IPS-18c (cell line): ENCODE data around the gene FHDC1.

ENCODE experiments used
- H3K4me3 ChIP-seq: 2 replicates; pipeline ENCODE4 v1.7.0; 2013; ENCODE audit warnings: low read depth, mild to moderate bottlenecking, low read length, moderate library complexity; ENCODE audit not compliant: insufficient read depth
- H3K9me3 ChIP-seq: one replicate; pipeline ENCODE4 v1.6.1; 2013; ENCODE audit warnings: mild to moderate bottlenecking, low read length, moderate library complexity; ENCODE audit not compliant: control insufficient read depth, insufficient read depth

FHDC1 gene

DNA sequence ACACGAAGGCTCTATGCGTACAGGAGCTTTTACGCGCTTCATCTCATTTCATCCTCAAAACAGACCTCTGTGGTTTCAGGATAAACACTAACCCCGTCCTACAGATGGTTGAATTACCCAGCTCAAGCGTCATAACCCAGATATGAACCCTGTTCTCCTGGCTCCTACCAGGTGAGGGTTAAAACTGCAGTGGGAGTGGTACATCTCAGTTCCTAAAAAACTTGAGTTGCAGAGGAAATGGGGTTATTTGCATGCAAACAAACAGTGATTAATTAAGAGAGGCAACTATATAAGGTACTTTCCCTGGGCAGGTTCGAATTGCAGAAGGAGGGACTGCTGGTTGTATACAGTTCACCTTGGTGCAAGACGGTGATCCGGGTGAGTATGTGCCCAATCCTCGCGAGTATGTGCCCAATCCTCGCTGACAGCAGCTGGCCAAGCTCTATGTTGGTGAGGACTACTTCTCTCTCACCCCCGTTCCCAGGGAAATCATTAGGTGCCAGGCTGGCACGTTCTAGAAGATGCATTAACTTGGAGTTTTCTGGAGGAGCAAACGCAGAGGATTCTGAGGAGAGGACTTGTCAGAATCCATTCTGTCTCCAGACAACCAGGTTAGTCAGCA lies 72.6 kb downstream of the FHDC1 start:
- peaks cover 2% of the 10 kb centered on the region for H3K9me3 ChIP-seq
- H3K4me3 ChIP-seq = no peak overlapping the region

DNA sequence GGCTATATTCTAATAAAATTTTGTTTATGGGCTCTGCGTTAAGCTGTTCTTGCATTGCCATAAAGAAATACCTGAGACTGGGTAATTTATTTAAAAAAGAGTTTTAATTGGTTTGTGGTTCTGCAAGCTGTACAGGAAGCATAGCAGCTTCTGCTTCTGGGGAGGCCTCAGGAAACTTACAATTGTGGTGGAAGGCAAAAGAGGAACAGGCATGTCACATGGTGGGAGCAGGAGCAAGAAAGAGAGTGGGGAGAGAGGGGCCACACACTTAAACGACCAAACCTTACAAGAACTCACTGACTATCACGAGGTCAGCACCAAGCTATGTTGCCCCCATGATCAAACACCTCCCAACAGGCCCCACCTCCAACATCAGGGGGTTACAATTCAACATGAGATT lies 74.0 kb downstream of the FHDC1 start:
- Histone ChIP-seq H3K4me3 (no peak overlapping the region), H3K9me3 (peaks cover 2% of the 10 kb centered on the region)

DNA sequence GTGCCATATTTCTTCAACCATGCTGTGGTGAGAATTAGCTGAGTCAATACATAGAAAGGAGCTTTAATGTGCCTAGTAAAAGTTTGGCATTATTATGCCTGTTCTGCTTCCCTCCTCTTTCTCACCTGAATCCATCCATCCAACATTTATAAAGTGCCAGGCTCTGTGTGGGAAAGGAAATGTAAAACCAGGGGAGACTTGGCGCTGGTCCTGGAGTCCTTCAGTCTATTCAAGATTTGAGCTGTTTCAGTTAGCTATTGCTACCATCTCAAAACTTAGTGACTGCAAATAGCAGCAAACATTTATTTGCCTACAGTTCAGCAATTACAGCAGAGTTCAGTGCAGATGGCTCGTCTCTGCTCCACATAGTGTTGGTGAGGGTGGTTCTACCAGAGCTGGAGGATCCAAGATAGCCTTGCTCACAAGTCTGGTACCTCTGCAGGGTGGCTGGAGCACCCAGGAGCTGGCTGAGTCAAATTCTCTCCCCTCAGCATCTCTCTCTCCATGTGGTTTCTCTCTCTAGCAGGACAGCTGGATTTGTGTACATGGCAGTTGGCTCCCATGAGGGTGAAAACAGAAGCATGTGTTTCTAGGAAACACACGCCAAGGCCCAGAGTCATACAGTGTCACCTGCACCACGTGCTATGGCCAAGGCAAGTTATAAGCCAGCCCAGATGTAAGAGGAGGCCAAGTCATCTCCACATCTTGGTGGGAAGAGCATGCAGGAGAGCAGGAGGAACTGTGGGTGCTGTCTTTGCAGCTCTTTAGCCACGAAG lies 77.3 kb downstream of the FHDC1 start:
- Histone ChIP-seq H3K9me3 (peaks cover 2% of the 10 kb centered on the region), H3K4me3 (no peak overlapping the region)

DNA sequence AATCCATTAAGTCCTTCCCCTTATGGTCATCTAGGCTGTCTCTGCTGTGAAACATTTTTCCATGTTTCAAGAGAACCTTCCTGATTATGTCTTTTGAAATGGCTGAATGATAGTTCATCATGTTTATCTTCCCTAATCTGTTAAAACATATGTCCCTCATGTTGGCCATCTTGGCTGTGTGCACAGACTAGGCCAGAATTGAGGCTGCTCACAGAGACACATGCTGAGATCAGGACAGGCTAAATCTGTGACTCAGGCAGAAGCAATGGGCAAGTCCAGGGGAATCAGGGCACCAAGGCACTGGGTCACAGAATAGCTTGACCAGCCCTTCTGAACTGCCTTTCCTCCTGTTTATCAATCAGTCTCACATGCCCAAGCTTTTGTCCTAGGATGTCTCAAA lies 78.3 kb downstream of the FHDC1 start:
- Histone ChIP-seq H3K4me3 (no peak overlapping the region), H3K9me3 (peaks cover 2% of the 10 kb centered on the region)

DNA sequence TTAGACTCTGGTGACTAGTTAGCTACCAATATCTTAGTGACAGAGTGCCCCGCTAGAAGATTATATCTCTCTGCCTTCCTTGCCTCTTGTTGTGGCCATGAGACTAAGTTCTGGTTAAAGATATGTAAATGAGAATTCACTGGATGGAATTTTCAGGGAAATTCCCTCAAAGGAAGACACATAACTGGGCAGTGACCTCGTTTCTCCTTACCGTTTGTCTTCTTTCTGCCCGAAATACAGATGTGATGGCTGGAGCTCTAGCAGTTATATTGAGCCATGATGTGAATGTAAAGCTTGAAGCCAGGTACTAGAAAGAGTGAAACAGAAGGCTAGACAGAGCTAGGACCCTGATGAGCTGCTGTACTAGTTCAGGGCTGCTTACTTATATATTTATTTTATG lies 80.5 kb downstream of the FHDC1 start:
- no peak overlapping the region for H3K4me3 ChIP-seq
- H3K9me3 ChIP-seq = peaks cover 2% of the 10 kb centered on the region

DNA sequence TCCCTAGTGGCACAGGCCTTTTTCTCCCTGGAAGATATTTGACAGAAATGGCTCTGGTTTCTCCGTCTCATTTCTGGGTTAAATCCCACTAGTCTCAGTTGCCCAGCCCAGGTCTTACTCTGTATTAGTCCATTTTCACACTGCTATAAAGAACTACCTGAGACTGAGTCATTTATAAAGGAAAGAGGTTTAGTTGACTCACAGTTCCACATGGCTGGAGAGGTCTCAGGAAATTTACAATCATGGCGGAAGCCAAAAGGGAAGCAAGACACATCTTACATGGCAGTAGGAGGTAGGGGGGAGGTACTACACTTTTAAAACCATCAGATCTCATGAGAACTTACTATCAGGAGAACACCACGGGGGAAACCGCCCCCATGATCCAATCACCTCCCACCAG lies 81.9 kb downstream of the FHDC1 start:
- Histone ChIP-seq H3K4me3 (no peak overlapping the region), H3K9me3 (no peaks in the 10 kb centered on the region)

DNA sequence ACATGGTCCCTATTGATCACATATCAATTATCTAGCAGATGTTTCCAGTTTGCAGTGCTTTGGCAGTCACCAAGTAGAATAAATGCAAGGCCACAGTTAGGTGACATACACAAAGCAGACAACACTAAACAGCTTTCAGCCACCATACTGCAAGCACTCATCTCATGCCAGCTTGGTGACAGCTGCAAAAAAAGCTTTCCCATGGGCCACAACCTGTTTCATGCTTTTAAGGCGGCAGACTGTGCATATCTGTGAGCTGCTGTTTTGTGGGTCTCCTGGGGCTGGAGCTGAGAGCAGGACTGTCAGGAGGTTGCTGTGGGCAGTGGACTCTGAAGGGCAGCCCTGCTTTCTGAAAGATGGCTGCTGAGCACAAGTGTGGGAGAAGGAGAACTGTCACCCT lies 82.6 kb downstream of the FHDC1 start:
- Histone ChIP-seq H3K9me3 (no peaks in the 10 kb centered on the region), H3K4me3 (no peak overlapping the region)

DNA sequence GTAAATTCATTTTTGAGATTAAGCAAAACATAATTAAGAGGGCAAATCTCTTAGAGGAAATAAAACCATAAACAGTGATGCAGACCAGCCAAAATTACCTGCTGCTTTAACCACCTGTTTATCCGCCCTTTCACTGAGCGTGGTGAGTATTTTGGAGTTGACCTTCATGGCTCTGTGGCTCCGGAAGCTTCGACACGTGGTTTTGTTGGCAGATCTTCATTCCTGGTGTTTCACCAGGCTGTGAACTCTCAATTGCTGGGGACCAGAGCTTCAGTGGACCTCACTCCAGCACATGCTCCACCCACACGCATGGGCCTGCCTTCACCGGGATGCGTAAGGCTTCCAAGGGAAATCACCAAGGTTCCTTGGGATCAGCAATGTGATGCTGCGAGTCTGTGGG lies 83.8 kb downstream of the FHDC1 start:
- H3K9me3 ChIP-seq = no peaks in the 10 kb centered on the region
- no peak overlapping the region for H3K4me3 ChIP-seq

DNA sequence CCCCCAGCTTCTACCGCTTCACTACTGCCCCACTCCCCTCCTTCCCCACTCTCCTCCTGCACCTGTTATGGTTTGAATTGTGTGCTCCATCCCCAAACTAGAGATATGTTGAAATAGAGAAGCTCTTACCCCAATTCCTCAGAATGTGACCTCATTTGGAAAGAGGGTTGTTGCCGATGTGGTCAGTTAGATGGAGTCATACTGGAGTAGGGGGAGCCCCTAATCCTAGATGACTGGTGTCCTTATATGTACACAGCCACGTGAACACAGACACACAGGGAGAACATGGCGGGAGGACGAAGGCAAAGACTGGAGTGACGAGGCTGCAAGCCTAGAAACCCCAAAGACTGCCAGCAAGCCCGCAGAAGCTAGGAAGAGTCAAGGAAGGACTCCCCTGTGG lies 84.3 kb downstream of the FHDC1 start:
- no peaks in the 10 kb centered on the region for H3K9me3 ChIP-seq
- H3K4me3 ChIP-seq = no peak overlapping the region

DNA sequence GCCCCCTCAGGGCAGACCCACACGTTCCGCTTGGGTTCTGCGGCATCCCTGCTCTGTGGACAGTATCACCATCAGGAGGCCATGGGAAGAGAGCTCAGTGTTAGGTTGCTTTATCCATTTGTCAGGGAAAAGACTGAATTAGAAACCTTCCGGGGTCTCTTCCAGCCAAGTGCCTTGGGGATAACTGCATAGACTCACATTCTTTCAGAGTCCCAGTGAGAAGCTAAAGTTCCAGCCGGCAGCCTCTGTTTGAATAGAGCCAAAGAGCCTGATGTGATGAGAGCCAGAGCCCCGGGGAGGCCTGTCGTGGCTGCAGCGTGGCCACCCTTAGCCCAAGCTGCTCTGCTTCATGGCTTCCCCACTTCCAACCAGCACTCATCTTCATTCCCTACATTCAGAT lies 85.2 kb downstream of the FHDC1 start:
- Histone ChIP-seq H3K9me3 (no peaks in the 10 kb centered on the region), H3K4me3 (no peak overlapping the region)

DNA sequence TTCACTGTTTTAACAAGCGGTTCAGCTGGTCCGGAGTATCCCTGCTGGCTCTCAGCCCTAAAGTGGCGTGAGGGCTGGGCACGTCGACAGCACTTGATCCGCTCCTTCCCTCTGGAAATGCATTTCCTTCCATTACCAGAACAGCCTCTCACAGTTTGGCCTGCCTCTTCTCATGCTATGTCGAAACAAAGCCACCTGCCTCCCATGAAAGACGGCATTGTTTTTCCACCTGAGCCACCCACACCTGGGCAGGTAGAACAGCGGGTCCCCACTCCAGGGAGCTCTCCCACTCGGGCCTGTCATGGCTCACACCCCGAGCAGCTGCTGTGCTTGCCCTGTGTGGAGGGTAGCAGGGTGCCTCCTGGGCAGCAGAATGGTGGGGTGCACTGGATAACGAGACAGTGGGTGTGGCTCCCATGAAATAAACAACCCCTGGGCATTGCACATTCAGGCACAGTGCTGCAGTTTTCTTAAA lies 86.2 kb downstream of the FHDC1 start:
- Histone ChIP-seq H3K4me3 (no peak overlapping the region), H3K9me3 (no peaks in the 10 kb centered on the region)

DNA sequence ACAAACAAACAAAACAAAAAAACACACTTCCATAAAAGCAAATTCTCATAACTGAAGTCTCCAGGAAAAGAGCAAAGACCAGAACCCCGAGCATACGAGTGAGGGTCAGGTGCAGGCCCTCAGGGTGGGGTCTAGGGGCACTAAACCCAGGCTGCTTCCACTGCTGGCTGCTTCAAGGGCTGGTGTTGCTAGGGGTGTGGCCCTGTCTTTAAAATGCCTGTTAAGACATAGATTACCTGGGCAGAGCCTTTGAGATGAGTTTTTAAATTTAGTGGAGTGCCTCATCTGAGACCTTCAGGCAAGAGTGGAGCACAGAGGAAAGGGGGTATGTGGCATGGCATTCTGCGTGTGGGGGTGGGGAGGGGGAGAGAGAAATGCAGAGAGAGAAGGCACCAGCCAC lies 87.0 kb downstream of the FHDC1 start:
- Histone ChIP-seq H3K4me3 (no peak overlapping the region), H3K9me3 (no peaks in the 10 kb centered on the region)

DNA sequence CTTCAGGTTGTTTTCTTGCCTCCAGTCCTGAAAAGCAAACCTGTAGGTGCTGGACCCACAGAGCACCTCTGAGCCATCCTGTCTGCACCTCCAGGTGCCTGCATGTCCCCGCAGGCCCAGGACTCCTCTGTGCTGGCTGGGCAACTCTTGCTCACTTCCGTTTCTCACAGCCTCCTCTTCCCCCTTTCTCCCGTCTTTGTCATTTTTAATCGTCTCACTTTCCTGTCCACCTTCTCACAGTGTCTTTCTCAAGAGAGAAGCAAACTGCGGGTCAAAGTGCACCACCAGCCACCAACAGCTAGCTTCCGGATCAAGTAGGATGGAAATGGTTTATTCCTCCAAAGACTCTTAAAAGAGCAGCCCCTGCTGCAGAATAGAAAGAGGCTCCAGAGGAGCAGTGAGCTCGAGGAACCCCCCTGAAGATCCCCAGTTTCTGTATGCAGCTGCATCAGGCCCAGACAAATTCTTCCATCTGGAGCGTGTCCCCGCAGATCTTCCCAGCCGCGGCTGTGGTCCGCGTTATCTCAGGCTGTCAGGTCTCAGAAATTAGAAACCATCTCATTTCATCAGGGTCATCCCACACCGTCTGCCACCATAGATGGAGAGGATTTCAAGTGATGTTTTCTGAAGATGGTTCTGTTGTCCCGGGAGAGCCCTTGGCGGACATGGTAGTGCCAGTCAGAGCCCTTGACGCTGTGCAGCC lies 87.7 kb downstream of the FHDC1 start:
- H3K9me3 ChIP-seq = no peaks in the 10 kb centered on the region
- no peak overlapping the region for H3K4me3 ChIP-seq

DNA sequence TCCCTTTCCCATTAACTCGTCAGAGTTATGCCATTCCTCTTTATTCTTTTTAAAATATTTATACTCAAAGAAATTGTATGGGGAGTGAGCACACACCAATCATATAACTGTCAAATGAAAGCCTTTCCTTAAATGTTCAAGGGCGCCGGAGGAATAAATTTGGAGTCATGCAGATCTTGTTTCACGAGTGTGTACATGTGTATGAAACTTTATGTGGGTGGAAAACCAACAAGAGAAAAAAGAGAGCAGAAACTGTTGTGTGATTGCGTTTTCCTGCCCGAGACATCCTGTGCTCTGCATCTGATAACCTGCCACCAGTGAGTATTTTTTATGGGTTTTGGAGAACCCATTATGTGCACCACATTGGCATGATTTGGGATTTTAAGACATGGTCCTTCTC lies 88.3 kb downstream of the FHDC1 start:
- Histone ChIP-seq H3K9me3 (no peaks in the 10 kb centered on the region), H3K4me3 (no peak overlapping the region)

DNA sequence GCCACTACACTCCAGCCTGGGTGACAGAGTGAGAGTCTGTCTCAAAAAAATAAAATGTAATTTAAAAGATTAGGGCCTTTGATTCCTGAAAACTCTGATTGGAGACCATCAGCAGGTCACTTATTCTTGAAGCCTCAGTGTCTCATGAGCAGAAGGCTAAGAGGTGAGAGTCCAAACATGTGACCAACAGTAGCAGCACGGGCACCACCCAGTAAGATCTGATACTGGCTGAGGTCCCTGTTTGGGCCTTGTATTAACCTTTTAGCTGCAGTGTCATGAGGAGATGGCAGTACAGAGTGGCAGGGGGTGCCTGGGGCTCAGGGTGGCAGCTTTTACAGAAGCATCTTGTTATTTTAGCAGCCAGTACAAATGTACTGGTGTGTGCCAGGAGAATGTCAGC lies 89.3 kb downstream of the FHDC1 start:
- no peak overlapping the region for H3K4me3 ChIP-seq
- H3K9me3 ChIP-seq = no peaks in the 10 kb centered on the region

DNA sequence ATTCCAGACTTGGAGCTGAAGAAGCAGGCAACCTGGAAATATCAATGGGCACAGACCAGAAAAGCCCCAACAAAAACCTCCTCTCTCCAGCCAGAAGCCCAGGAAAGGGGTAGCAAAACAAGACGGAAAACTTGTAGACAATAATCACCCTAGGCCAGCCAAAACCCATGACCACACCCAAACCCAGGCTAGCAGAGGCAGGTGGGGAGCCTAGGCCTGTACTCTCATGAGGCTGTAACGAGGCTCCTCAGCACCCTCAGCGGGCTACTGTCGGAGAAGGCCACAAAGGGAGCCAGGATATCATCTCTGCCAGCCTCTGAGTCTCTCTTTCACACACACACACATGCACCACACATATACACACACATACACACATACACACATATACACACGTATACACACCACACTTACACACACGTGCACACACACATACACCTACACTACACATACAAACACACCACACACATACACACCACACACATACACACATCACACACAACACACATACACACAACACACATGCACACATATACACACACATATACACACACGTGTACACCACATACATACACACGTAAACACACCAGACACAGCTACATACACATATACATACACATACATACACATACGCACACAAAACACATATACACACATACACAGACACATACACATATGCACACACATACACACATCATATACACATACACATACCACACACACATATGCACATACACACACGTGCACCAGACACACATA lies 90.6 kb downstream of the FHDC1 start:
- H3K4me3 ChIP-seq = no peak overlapping the region
- no peaks in the 10 kb centered on the region for H3K9me3 ChIP-seq

DNA sequence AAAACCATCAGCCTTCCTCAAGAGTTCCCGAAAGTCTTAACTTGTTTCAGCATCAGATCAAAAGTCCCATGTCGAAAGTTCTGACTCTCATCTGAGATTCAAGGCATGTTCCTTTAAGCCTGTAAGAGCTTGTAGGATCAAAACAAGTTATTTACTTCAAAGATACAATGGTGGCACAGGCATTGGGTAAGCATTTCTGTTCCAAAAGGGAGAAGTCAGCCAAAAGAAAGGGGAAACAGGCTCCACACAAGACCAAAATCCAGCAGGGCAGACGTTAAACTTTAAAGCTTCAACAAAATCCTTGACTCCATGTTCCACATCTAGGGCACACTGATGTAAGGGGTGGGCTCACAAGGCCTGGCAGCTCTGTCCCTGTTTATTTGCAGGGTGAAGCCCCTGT lies 91.7 kb downstream of the FHDC1 start:
- Histone ChIP-seq H3K9me3 (no peaks in the 10 kb centered on the region), H3K4me3 (no peak overlapping the region)
